ENCODE measurements around the gene FZR1. TPM values are rescaled to one million over a fixed set of nuclear protein-coding genes. Genes with fewer than 3 reads are reported as not detected.
"Not testable (repeated sequence)": the region's sequence is repeated elsewhere in the genome, so short reads cannot be mapped to it uniquely, and the experiment has no call there.

The FZR1 gene
- total RNA-seq, 2 experiments from 2014 or later: 61.2 to 65.3 TPM

DNA sequence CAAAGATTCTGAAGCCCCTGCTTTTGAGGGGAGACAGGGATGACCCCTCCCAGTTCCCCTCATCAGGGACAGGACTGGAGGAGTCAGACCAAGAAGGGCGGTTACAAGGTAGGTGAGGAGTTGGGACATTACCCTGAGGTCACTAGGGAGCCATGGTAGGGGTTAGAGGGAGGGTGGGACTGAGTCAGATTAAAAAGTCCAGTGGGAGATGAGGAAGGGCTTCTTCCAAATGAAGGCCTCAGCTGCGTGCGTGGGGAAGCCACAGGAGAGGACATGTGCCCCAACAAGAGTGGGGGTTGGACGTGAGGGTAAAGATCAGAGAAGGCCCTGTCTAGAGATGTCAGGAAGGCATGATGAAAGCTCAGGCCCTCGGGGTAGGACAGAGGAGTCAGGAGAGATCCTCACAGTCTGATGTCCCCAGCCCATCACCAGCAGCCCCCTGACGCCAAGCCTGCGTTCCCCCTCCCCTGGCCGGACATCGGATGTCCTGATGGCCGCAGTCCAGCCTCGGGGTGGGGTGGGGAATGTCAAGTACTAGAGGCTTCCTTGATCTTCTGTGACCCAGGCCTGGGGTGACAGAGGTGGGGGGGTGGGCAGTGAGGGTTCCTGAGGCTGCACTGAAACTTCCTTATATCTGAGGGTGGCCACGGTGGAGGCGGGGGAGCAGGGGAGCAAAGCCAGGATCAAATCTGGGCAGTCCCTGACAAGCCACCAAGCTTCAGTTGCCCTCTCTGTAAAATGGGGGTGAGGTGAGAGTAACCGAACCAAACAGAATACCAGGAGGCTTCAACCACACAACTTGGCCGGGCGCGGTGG is 57.8 kb downstream of the FZR1 start:
- CTCF ChIA-PET (ENCODE audit: unreplicated experiment): interaction anchor here (0.9 kb wide), 1 partner anchor 18 kb away, joined by 4 read pairs; no protein-coding TSS in a partner anchor
- BruUV-seq (replicated peaks): no TSS peak
- TF ChIP-seq CTCF (conservative IDR thresholded peaks at IDR 0.05; ENCODE audit: low read length) (no peak), EZH2phosphoT487 (IDR thresholded peaks at IDR 0.05; ENCODE audit: borderline replicate concordance, low read depth, low read length) (no peak)

GRCh38 chr19:3565139-3565538 is 59.0 kb downstream of the FZR1 start:
- H3K4me3 ChIP-seq (ENCODE audit: low read depth, low read length, poor library complexity, severe bottlenecking): no peak overlapping the region
- no peak overlapping the region for H3K27ac ChIP-seq (ENCODE audit: low read depth, low read length, poor library complexity, severe bottlenecking)
- ChIA-PET CTCF (ENCODE audit: unreplicated experiment) (interaction anchor here (0.7 kb wide), 1 partner anchor 689 kb away, joined by 3 read pairs; no protein-coding TSS in a partner anchor), POLR2A (no interaction called here)
- peaks cover 12% of the 10 kb centered on the region for H3K4me1 ChIP-seq (ENCODE audit: insufficient read depth, low read length, poor library complexity, severe bottlenecking)
- no peaks in the 10 kb centered on the region for H4K20me1 ChIP-seq (ENCODE audit: insufficient read depth, low read length)
- H2AFZ ChIP-seq (ENCODE audit: low read length): no peak overlapping the region
- no peaks in the 10 kb centered on the region for H3K79me2 ChIP-seq (ENCODE audit: insufficient read depth, low read depth, low read length)
- no peaks in the 10 kb centered on the region for H3K9me2 ChIP-seq (ENCODE audit: insufficient read depth, low read length)
- no peaks in the 10 kb centered on the region for H3K36me3 ChIP-seq (ENCODE audit: insufficient read depth, low read length)
- no peak for TF ChIP-seq CTCF (conservative IDR thresholded peaks at IDR 0.05; ENCODE audit: low read length)
- TF ChIP-seq EZH2phosphoT487 (IDR thresholded peaks at IDR 0.05; ENCODE audit: borderline replicate concordance, low read depth, low read length): no peak
- H3K4me2 ChIP-seq (ENCODE audit: low read length): no peak overlapping the region
- intact Hi-C loops (cut with micrococcal nuclease; ENCODE audit: unreplicated experiment): no loop called here
- H3K9me3 ChIP-seq (ENCODE audit: low read length): no peaks in the 10 kb centered on the region
- no peak for DNase-seq (ENCODE audit: low spot score)
- BruUV-seq (replicated peaks): no TSS peak

More for the DNA sequence above, 57.8 kb downstream of the FZR1 start:
- POLR2A ChIA-PET: interaction anchor here (0.6 kb wide), 1 partner anchor 10 kb away, joined by 4 read pairs; no protein-coding TSS in a partner anchor
- H3K9me3 ChIP-seq (ENCODE audit: low read length): no peaks in the 10 kb centered on the region
- H3K36me3 ChIP-seq (ENCODE audit: insufficient read depth, low read length): no peaks in the 10 kb centered on the region
- no peak overlapping the region for H3K4me2 ChIP-seq (ENCODE audit: low read length)
- no peak for DNase-seq (ENCODE audit: low spot score)
- no peaks in the 10 kb centered on the region for H3K9me2 ChIP-seq (ENCODE audit: insufficient read depth, low read length)
- no peak overlapping the region for H3K27ac ChIP-seq (ENCODE audit: low read depth, low read length, poor library complexity, severe bottlenecking)
- H2AFZ ChIP-seq (ENCODE audit: low read length): no peak overlapping the region
- intact Hi-C loops (cut with micrococcal nuclease; ENCODE audit: unreplicated experiment): no loop called here
- H3K4me3 ChIP-seq (ENCODE audit: low read depth, low read length, poor library complexity, severe bottlenecking): no peak overlapping the region
- peaks cover 23% of the 10 kb centered on the region for H3K4me1 ChIP-seq (ENCODE audit: insufficient read depth, low read length, poor library complexity, severe bottlenecking)
- H4K20me1 ChIP-seq (ENCODE audit: insufficient read depth, low read length): no peaks in the 10 kb centered on the region
- no peaks in the 10 kb centered on the region for H3K79me2 ChIP-seq (ENCODE audit: insufficient read depth, low read depth, low read length)

DNA sequence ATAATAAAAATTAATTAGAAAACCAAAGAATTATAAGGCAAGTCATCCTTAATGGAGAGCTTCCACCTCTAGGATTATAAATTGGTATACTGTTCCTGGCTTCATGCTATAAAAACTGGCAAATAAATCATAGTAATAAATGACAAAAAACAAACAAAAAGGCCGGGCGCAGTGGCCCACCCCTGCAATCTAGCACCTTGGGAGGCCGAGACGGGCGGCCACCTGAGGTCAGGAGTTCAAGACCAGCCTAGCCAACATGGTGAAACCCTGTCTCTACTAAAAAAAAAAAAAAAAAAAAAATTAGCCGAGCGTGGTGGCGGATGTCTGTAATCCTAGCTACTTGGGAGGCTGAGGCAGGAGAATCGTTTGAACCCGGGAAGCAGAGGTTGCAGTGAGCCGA is 63.9 kb downstream of the FZR1 start:
- POLR2A ChIA-PET: interaction anchor here (0.6 kb wide), 1 partner anchor 16 kb away, joined by 4 read pairs; no protein-coding TSS in a partner anchor
- CTCF ChIA-PET (ENCODE audit: unreplicated experiment); H3K4me2 ChIP-seq (ENCODE audit: low read length); H2AFZ ChIP-seq (ENCODE audit: low read length); H3K4me3 ChIP-seq (ENCODE audit: low read depth, low read length, poor library complexity, severe bottlenecking); H3K4me1 ChIP-seq (ENCODE audit: insufficient read depth, low read length, poor library complexity, severe bottlenecking); H3K36me3 ChIP-seq (ENCODE audit: insufficient read depth, low read length); BruUV-seq (replicated peaks); H4K20me1 ChIP-seq (ENCODE audit: insufficient read depth, low read length); H3K9me2 ChIP-seq (ENCODE audit: insufficient read depth, low read length); H3K79me2 ChIP-seq (ENCODE audit: insufficient read depth, low read depth, low read length); H3K9me3 ChIP-seq (ENCODE audit: low read length); H3K27ac ChIP-seq (ENCODE audit: low read depth, low read length, poor library complexity, severe bottlenecking); DNase-seq (ENCODE audit: low spot score): not testable (repeated sequence)
- intact Hi-C loops (cut with micrococcal nuclease; ENCODE audit: unreplicated experiment): loop anchor here (5.0 kb wide), 1 partner anchor 63 kb away; the partner anchor contains the start of gene FZR1

Data from OCI-LY7 (cell line).